Cortex of kidney (tissue), 1 donor: ENCODE results near the gene TEPSIN.
"Not testable (repeated sequence)": the region's sequence is repeated elsewhere in the genome, so short reads cannot be mapped to it uniquely, and the experiment has no call there.

Experiments
- DNase-seq: peaks from one replicate; lab custom pipeline; 2025; lab: John Stamatoyannopoulos, UW

TEPSIN gene

GRCh38 chr17:81236784-81237183 lies 2.1 kb downstream of the TEPSIN start:
- no peak for DNase-seq

- DNase-seq, result no peak
These were observed 2.8 kb downstream of the TEPSIN start for GRCh38 chr17:81235822-81236740.

- DNase-seq, result no peak
These were observed 3.7 kb downstream of the TEPSIN start for GRCh38 chr17:81234940-81235821.

GRCh38 chr17:81234506-81234855 lies 4.4 kb downstream of the TEPSIN start:
- no peak for DNase-seq

- no peak for DNase-seq
These were observed 4.9 kb downstream of the TEPSIN start for GRCh38 chr17:81233811-81234505.

GRCh38 chr17:81233316-81233715 lies 5.5 kb downstream of the TEPSIN start:
- no peak for DNase-seq

GRCh38 chr17:81232616-81233241 lies 6.1 kb downstream of the TEPSIN start:
- DNase-seq, result no peak

GRCh38 chr17:81231766-81232581 lies 6.9 kb downstream of the TEPSIN start:
- DNase-seq, result no peak

- DNase-seq, result no peak
These were observed 7.7 kb downstream of the TEPSIN start for GRCh38 chr17:81231121-81231645.

GRCh38 chr17:81230043-81230820 lies 8.6 kb downstream of the TEPSIN start:
- DNase-seq, result no peak

GRCh38 chr17:81229666-81229920 lies 9.3 kb downstream of the TEPSIN start:
- no peak for DNase-seq

- DNase-seq, result no peak
These were observed 9.8 kb downstream of the TEPSIN start for GRCh38 chr17:81228834-81229665.

GRCh38 chr17:81228420-81228819 lies 10.4 kb downstream of the TEPSIN start:
- no peak for DNase-seq

GRCh38 chr17:81227630-81228029 lies 11.2 kb downstream of the TEPSIN start:
- not testable (repeated sequence) for DNase-seq

GRCh38 chr17:81223762-81224130 lies 15.1 kb downstream of the TEPSIN start:
- no peak for DNase-seq

- peak; percentile 87 for DNase-seq
These were observed 15.7 kb downstream of the TEPSIN start, which contains the start of gene CEP131 for GRCh38 chr17:81222906-81223761. CEP131 (minus strand) TSS chr17:81222965; CDS start chr17:81220056, 2,909 bp downstream.

- no peak for DNase-seq
These were observed 16.3 kb downstream of the TEPSIN start for GRCh38 chr17:81222620-81222905.

- no peak for DNase-seq
These were observed 16.8 kb downstream of the TEPSIN start for GRCh38 chr17:81221842-81222619.
